Glutamatergic neuron (in vitro differentiated cells): ENCODE data around the gene ZDHHC13. TPM values are rescaled to one million over a fixed set of nuclear protein-coding genes. Genes with fewer than 3 reads are reported as not detected.

ENCODE experiments used
- DNase-seq: peaks from one replicate; pipeline ENCODE4 v3.0.0; 2022
- H3K27ac Mint-ChIP-seq: one replicate; pipeline ENCODE4 v1.8.0; 2020; ENCODE audit warnings: mild to moderate bottlenecking, mixed read lengths, inconsistent platforms; ENCODE audit not compliant: unreplicated experiment
- H3K27me3 Mint-ChIP-seq: one replicate; pipeline ENCODE4 v1.8.0; 2020; ENCODE audit warnings: mild to moderate bottlenecking, moderate library complexity, mixed read lengths, inconsistent platforms; ENCODE audit not compliant: unreplicated experiment
- H3K36me3 Mint-ChIP-seq: one replicate; pipeline ENCODE4 v1.8.0; 2020; ENCODE audit warnings: mild to moderate bottlenecking, mixed read lengths, inconsistent platforms; ENCODE audit not compliant: unreplicated experiment
- H3K4me1 Mint-ChIP-seq: one replicate; pipeline ENCODE4 v1.8.0; 2020; ENCODE audit warnings: mild to moderate bottlenecking, low read depth, mixed read lengths, inconsistent platforms; ENCODE audit not compliant: unreplicated experiment
- H3K4me3 Mint-ChIP-seq: one replicate; pipeline ENCODE4 v1.8.0; 2020; ENCODE audit warnings: mild to moderate bottlenecking, mixed read lengths, inconsistent platforms; ENCODE audit not compliant: unreplicated experiment
- H3K9me3 Mint-ChIP-seq: one replicate; pipeline ENCODE4 v1.8.0; 2020; ENCODE audit warnings: mild to moderate bottlenecking, moderate library complexity, mixed read lengths, inconsistent platforms; ENCODE audit not compliant: unreplicated experiment
- CTCF ChIP-seq: fragments of 200-600 bp; sonication (generic); IDR thresholded peaks from one replicate; pipeline ENCODE4 v1.5.0; 2021; ENCODE audit not compliant: partially characterized antibody, unreplicated experiment
- total RNA-seq: library from RNA; stranded (reverse); fragmentation: NEBNext Ultra II Directional; extraction: Animal tissue kit (Norgen Biotek cat#: 25700); gene quantifications from one replicate; pipeline ENCODE4 v1.2.1, GENCODE V29; 2021; ENCODE audit not compliant: unreplicated experiment

The ZDHHC13 gene
- total RNA-seq, 1 donor from 2014 or later = 21.9 TPM

- no peak for DNase-seq
- Mint-ChIP-seq H3K27ac (no peak within 1 kb of the TSS), H3K4me3 (no peak within 1 kb of the TSS), H3K4me1 (no peaks in the 10 kb centered on the region), H3K27me3 (no peaks in the 10 kb centered on the region), H3K9me3 (no peaks in the 10 kb centered on the region), H3K36me3 (no peaks in the 10 kb centered on the region)
- TF ChIP-seq CTCF = no peak
These were observed 85.0 kb downstream of the ZDHHC13 start, which contains the start of gene CSRP3 for GRCh38 chr11:19201737-19202605. TSS of gene CSRP3 (minus strand) at chr11:19201983. CDS start at chr11:19192448, 9,535 bp downstream.

GRCh38 chr11:19204836-19205235, 87.9 kb downstream of the ZDHHC13 start:
- Mint-ChIP-seq H3K9me3 (no peaks in the 10 kb centered on the region), H3K36me3 (no peaks in the 10 kb centered on the region), H3K4me3 (no peak overlapping the region), H3K4me1 (no peaks in the 10 kb centered on the region), H3K27ac (no peak overlapping the region), H3K27me3 (no peaks in the 10 kb centered on the region)
- TF ChIP-seq CTCF = no peak
- DNase-seq = no peak

DNA sequence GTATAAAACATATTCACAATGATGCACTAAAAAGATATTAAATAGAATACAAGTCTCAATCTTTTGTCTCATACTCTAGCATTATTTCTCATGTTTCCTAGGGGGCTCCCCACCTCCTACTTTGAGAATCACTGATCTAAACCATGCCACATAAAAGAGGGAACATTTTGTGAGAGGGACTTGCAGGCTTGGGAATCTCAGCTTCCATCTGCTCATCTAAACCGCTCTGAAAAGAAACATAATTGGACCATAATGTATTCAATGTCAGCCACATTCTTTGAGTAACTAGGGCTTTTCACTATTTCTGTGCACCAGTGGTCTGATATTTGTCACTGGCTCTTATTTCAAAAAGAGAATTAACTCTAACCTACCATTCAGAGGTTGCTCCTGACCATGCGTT, 91.2 kb downstream of the ZDHHC13 start:
- H3K4me1 Mint-ChIP-seq = no peaks in the 10 kb centered on the region
- no peak for TF ChIP-seq CTCF
- no peaks in the 10 kb centered on the region for H3K36me3 Mint-ChIP-seq
- no peak for DNase-seq
- no peaks in the 10 kb centered on the region for H3K9me3 Mint-ChIP-seq
- H3K4me3 Mint-ChIP-seq = no peak overlapping the region
- no peak overlapping the region for H3K27ac Mint-ChIP-seq
- no peaks in the 10 kb centered on the region for H3K27me3 Mint-ChIP-seq

DNA sequence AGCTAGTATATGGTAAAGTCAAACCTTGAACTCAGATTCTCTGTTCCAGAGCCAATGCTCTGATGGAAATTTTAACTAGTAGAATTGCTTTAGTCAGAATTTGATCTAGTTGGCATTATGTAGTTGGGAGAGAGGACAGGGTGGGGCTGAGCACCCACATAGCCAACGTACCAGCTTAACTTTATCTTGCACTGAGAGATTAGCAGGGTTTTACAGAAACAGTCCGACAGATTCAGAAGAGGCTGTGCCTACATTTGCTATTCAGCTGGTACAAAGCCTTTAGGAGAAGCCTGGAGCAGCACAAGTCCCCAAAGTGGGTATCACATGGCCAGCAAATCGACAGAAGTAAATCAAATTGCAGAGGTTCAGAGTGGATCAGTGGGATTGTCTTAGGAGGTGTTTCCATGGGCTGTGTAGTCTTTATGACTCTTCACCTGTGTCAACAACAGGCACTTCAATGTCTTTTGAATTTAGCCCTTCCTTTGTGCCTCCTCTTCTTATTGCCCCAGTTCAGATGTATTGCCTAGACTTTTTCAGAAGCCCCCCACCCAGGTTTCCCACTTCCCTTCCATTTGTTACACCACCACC, 92.1 kb downstream of the ZDHHC13 start:
- Mint-ChIP-seq H3K36me3 (no peaks in the 10 kb centered on the region), H3K27ac (no peak overlapping the region), H3K4me3 (no peak overlapping the region), H3K9me3 (no peaks in the 10 kb centered on the region), H3K27me3 (no peaks in the 10 kb centered on the region), H3K4me1 (no peaks in the 10 kb centered on the region)
- no peak for DNase-seq
- no peak for TF ChIP-seq CTCF

DNA sequence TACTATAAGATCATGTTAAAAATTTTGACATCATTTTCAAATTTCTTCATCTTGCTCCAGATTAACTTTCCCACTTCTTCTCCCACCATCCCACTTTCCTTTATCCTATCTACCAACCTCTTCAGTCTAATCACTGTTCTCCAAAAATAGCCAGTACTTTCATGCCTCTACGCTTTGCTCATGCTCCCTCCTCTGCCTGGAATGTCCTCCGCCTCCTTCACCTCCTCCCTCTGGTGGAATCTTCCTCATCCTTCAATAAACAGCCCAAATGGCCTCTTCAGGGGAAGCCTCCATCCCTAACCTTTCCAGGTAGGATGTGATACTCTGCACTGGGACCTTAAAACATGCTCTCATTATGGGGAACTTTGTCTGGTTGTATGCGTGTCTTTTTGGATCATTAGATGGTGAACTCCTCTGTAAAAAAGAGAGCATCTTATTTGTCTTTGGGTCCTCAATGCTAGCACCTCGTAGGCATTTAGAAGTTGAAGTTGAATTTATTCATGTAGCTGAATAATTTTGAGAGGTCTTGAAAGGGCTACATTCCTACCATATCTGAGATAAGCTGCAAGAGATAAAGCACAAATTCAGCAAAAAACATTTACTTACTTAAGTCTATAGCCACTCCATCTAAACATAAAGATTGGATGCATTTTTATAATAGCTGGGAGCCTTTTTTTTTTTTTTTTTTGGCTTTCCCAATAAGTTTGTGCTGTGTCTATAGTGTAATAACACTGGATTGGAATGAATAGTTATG, 92.8 kb downstream of the ZDHHC13 start:
- no peaks in the 10 kb centered on the region for H3K9me3 Mint-ChIP-seq
- no peaks in the 10 kb centered on the region for H3K4me1 Mint-ChIP-seq
- DNase-seq = no peak
- no peak overlapping the region for H3K4me3 Mint-ChIP-seq
- H3K27ac Mint-ChIP-seq = no peak overlapping the region
- H3K36me3 Mint-ChIP-seq = no peaks in the 10 kb centered on the region
- H3K27me3 Mint-ChIP-seq = no peaks in the 10 kb centered on the region
- no peak for TF ChIP-seq CTCF
